GOT3 (cell line): ENCODE measurements around the gene BRI3BP.
"Not testable (repeated sequence)": the region's sequence is repeated elsewhere in the genome, so short reads cannot be mapped to it uniquely, and the experiment has no call there.

ENCODE experiments used
- DNase-seq: peaks from one replicate; lab custom pipeline; 2025; ENCODE audit warnings: mixed read lengths; lab: John Stamatoyannopoulos, UW

BRI3BP gene

DNA sequence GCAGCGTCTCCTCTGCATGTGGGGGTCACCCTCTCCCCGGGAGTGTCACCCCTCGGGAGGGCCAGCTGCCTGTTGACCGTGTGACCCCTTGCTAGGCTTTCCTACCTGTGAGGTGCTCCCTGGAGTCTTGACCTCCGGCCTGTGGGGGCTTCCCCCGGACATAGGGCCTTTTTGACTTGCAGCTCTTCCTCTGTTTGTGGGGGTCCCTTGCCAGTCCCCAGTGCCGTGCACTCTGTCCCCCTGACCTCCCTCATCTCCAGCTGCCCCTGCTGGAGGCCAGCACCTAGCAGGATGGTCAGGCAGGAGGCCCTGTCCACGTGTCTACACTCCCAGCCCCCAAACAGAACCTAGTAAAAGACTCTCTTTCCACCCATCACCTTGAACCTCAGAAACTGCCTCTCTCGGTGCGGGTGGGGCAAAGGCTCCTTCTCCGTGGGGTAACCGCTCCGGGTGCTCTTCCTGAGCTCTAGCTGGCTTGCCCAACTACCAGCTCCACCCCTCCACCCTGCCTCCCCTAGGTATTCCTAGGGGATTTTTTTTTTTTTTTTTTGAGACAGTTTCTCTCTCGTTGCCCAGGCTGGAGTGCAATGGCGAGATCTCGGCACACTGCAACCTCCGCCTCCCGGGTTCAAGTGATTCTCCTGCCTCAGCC, 72.6 kb downstream of the BRI3BP start:
- no peak for DNase-seq

DNA sequence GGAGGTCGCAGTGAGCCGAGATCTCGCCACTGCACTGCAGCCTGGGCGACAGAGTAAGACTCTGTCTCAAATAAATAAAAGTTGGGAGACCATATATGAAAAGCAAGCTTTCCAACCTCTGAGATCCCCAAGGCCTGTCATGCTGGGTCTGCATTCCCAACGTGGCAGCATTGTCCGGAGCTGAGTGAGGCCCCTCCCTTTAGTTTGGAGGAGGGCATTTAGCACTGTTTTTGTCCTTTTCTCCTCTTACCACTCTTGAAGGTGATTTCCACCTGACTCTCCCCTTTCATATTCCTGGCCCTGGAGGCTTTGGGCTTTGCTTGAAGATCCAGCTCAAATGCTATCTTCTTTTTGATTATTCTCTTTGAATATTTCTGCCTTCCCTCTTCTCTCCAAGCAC, 74.9 kb downstream of the BRI3BP start:
- no peak for DNase-seq

DNA sequence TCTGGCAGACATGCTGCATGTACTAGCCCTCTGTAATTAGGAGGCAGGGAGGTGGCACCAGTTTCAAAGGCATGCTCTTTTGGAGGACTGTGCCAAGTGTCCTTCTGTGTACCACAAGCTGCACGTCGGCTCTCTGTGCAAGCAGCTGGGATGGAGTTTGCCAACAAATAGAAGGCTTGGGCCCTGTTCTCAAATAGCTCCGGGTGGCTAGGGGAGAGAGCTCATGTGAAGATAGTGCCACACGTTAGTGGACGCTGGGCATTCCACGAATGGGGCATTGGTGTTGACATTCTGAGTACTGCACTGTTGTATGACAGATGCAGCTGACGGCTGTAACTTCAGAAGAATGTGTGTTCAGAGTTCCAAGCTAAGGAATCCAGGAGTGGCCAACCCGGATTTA, 76.2 kb downstream of the BRI3BP start:
- DNase-seq: no peak

DNA sequence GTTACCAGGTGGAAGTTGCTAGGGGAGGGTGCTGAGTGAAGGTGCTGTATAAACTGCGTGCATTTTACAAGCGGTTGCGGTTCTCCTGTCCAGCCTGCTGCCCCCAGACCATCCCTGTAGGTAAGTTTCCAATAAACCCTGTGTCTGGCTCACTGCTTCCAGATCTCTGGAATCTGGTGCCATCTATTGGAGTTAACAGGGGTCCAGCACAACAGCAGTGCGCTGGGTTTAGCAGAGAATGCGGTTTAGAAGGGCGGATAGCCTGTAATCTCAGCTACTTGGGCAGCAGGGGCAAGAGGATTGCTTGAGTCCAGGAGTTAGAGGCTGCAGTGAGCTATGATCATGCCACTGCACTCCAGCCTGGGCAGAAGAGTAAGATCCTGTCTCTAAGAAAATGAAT, 76.7 kb downstream of the BRI3BP start:
- DNase-seq: no peak

DNA sequence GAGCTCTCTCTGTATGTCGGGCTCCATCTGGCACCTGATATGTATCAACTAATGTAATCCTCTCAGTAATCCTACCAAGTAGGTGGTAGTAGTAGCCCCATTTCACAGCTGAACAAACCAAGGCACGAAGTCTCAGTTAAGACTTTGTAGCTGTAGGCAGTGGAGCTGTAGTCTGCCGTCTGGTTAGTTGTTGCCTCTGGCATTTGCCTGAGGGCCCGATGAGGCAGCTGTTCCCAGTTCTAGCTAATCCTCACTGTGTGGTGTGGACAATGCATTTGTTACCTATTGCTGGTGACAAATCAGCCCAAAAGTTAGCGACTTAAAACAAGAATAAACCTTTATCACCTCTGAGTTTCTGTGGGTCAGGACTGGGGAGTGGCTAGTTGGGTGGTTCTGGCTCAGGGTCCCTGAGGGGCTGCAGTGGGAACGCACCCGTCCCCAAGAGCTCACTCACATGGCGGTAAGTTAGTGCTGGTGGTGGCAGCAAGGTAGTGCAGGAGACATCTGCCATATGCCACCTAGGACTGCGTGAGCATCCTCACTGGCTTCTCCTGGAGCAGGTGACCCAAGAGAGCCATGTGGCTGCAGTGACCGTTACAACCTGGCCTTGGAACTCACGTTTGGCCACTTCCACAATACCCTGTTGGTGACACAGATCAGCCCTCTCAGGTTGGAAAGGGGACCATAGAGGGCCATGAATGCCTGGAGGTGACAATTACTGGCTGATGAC, 77.4 kb downstream of the BRI3BP start:
- no peak for DNase-seq

DNA sequence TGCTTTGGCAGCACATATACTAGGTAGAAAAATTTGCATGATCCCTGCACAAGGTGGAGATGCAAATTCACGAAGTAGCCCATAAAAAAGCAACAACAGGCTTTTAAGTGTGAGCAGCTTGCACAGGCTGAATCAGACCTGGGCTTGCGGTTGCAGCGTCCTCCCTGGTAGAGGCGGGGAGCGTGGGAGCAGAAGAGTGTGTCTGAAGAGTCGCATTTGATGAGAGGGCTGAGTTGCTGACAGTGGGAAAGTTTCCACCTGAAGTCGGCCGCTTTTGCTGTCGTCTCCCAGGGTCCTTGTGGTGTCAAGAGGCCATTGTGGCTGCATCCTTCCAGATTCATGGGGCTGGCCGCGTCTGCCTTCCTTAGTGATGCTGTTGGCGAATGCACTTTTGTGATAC, 78.0 kb downstream of the BRI3BP start:
- no peak for DNase-seq

DNA sequence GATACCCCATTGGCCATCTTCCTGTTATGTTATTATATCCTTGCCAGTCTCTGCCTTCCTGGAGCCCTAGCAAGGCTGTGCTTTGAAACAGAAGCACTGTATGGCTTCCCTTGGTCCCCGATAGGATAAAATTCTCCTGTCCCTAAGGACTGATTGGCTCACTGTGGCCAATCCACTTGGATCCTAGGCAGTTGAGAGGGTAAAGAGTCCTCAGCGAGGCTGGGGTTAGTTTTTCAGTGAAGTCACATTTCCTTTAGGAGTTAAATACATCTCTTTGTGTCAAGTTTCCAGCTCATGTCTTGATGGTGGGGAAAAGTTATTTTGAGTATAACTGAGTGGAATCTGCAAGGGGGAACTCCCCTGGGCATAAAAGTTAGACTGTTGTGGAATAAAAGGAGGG, 79.1 kb downstream of the BRI3BP start:
- DNase-seq: no peak

DNA sequence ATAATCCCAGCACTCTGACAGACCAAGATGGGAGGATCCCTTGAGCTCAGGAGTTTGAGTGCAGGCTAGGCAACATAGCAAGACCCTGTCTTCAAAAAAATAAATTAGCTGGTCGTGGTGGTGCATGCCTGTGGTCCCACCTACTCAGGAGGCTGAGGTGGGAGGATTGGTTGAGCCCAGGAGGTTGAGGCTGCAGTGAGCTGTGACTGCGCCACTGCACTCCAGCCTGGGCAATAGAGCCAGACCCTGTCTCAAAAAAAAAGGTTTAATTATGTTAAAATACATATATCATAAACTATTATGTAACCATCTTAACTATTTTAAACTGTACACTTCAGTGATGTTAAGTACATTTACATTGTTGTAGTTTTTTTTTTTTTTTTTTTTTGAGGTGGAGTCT, 80.8 kb downstream of the BRI3BP start:
- DNase-seq: not testable (repeated sequence)

DNA sequence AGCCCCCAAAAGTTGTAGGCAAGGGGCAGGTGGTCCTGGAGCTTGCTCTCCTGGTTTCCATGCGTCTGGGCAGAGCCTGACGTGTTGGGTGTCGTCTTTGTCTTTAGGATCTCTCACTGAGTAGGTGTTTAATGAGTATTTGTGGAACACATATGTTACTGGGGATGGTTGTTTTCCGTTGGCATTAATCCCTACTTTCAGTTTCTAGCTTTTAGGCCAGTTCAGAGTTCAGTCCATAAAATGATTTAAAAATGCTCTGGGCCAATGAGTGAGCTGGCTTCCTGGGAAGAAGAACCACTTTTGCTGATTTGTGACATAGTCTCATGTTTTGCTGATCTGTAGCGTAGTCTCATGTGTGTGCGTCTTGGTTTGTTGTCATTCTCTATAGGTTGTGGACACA, 82.7 kb downstream of the BRI3BP start:
- DNase-seq: no peak

DNA sequence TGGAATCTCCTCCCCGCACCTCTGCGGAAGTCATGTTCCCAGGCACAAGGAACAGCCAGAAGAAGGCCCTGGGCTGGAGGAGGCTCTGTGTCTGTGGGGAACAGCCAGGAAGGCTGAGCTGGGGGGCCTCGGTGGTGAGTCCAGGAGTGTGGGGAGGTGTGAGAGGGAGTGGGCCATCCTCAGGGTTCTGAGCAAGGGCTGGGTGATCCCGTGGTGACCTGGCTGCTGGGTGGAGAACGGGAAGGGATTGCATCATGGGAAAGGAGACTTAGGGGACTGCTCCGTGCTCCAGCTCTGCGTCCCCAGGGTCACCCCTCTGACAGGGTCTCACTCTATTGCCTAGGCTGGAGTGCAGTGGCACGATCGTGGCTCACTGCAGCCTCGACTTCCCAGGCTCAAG, 85.6 kb downstream of the BRI3BP start:
- DNase-seq: no peak

DNA sequence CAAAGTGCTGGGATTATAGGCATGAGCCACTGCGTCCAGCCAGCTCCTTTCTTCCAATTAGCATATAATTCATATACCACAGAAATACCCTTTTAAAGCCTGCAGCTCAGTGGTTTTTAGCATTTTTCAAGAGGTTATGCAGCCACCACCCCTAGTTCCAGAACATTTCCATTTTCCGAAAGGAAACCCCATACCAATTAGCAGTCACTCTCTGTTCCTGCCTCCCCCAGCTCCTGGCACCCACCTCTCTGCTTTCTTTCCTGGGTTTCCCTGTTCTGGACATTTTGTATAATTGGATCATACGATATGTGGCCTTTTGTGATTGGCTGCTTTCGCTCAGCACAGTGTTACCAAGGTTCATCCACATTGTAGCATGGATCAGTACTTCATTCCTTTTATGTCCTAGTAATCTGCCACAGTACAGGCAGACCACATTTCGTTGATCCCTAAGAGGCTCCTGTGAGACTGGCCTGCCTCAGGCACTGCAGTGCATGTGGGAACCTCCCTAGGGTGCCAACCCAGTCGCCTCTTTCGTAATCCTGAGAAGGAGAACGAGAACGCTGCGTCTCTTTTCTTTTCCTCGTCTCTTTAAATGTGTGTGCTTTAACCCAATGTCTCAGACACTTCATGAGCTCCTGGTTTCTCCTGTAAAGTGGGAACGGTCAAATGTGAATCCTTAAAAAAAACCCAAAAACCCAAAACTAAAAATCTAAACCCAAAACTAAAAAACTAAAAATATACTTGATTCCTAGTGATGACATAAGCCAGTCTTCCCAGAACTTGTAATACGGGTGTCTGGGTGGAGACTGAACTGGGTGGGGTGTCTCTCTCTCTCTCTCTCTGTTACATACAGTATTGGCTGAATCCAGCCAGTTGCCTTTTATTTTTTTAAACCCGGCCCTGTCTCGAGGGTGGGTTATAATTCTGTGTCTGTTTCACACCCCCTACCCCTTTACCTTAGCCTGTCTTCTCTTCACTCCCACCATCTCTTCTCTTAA, 86.5 kb downstream of the BRI3BP start:
- no peak for DNase-seq
